ENCODE data around the gene ARF4. TPM values are rescaled to one million over a fixed set of nuclear protein-coding genes. Genes with fewer than 3 reads are reported as not detected.

ARF4 gene
- total and polyA plus RNA-seq, 3 experiments from 2014 or later: 74.4 to 124 (median 78.5) TPM

DNA sequence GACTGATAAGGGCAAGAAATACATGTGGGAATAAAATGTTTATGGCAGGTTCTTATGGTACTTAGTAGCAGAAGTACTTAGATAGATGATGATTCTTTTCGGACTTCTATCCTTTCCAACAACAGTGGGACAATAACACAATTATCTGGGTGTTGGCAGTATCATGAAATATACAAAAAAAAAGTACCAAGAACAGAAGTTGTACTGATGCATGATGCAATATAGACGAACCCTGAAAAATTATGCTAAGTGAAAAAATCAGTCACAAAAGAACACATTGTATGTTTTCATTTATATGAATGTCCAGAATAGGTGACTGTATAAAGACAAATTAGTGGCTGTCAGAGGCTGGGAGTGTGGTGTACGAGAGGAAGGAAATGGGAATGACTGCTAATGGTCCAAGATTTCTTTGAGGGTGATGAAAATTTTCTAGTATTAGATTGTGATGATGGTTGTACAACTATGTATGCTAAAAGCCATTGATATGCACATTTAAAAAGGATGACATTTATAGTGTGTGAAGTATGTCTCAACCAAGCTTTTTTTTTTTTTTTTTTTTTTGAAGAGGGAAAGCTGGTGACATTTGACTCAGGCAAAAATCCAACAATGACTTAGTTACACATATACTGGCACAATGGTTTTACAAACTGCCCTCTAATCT is 21.0 kb downstream of the ARF4 start:
- peaks cover 0 to 83% (median 20%) of the 10 kb centered on the region in 3 donors for H3K36me3 Mint-ChIP-seq
- Histone ChIP-seq H3K4me3 (ENCODE audit: low read length) (no peak overlapping the region), H3K9me3 (ENCODE audit: low read length) (no peaks in the 10 kb centered on the region), H3K27me3 (ENCODE audit: insufficient read depth, low read length, poor library complexity, severe bottlenecking) (no peaks in the 10 kb centered on the region), H3K36me3 (ENCODE audit: insufficient read depth, low read length) (peaks cover 6% of the 10 kb centered on the region), H3K4me1 (ENCODE audit: insufficient read depth, low read length) (no peaks in the 10 kb centered on the region), H3K27ac (ENCODE audit: low read depth, low read length) (no peak overlapping the region)
- CTCF ChIA-PET: no interaction called here
- DNase-seq: no peak
- no peak overlapping the region for H3K4me3 Mint-ChIP-seq
- no peaks in the 10 kb centered on the region for H3K27me3 Mint-ChIP-seq
- H3K9me3 Mint-ChIP-seq: no peaks in the 10 kb centered on the region
- peaks cover 10 to 33% (median 29%) of the 10 kb centered on the region in 3 donors for H3K4me1 Mint-ChIP-seq
- POLR2A ChIA-PET: interaction anchor here (0.5 kb wide), 1 partner anchor 24 kb away, joined by 7 read pairs; no protein-coding TSS in a partner anchor
- peak overlapping the region in 6 of 8 donors; percentile 2 to 78 (median 44) for H3K27ac Mint-ChIP-seq

DNA sequence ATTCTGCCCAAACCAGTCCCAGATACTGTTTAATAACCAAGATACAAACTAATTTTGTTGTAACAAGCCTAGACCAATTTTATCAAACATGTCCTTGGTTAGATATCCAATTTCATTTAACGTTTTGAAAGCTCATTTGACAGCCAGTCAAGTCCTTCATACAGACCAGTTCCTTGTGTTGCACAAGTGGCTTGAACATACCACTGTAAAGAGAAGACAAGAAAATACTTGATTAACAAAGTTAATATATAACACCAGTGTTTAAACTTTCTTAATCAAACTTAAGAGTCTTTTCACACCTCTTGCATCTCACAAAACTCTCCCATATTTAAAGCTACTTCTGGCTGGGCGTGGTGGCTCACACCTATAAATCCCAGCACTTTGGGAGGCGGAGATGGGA is 25.0 kb downstream of the ARF4 start:
- POLR2A ChIA-PET: interaction anchor here (2.3 kb wide), 1 partner anchor 17 kb away, joined by 8 read pairs; no protein-coding TSS in a partner anchor
- Histone ChIP-seq H3K9me3 (ENCODE audit: low read length) (no peaks in the 10 kb centered on the region), H3K4me3 (ENCODE audit: low read length) (no peak overlapping the region), H3K27ac (ENCODE audit: low read depth, low read length) (no peak overlapping the region), H3K4me1 (ENCODE audit: insufficient read depth, low read length) (no peaks in the 10 kb centered on the region), H3K36me3 (ENCODE audit: insufficient read depth, low read length) (peaks cover 7% of the 10 kb centered on the region), H3K27me3 (ENCODE audit: insufficient read depth, low read length, poor library complexity, severe bottlenecking) (no peaks in the 10 kb centered on the region)
- no peak for DNase-seq
- peaks cover 0 to 80% (median 16%) of the 10 kb centered on the region in 3 donors for H3K36me3 Mint-ChIP-seq
- no peaks in the 10 kb centered on the region for H3K9me3 Mint-ChIP-seq
- no peak overlapping the region for H3K4me3 Mint-ChIP-seq
- H3K27me3 Mint-ChIP-seq: no peaks in the 10 kb centered on the region
- H3K4me1 Mint-ChIP-seq: peaks cover 2 to 25% (median 22%) of the 10 kb centered on the region in 3 donors
- CTCF ChIA-PET: interaction anchor here (0.9 kb wide), 2 partner anchors 16 to 32 kb away, joined by 3 read pairs; partner anchors contain the start of gene PDE12
- H3K27ac Mint-ChIP-seq: peak overlapping the region in 2 of 8 donors; percentile 75 to 78

DNA sequence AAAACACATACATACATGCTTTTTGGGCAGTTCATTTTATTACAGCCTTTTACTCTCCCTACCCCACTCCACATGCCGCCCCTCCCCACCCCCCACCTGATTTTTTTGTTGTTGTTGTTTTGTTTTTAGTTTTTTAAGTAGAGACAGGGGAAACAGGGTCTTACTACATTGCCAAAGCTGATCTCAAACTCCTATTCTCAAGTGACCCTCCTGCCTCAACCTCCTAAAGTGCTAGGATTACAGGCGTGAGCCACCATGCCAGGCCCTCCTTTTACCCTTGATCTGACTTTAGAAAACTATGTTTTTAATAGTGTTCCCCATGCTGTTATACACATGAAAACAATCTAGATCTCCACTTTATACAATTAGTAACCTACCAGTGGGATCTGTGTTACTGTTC is 26.3 kb downstream of the ARF4 start:
- Histone ChIP-seq H3K9me3 (ENCODE audit: low read length) (no peaks in the 10 kb centered on the region), H3K36me3 (ENCODE audit: insufficient read depth, low read length) (peaks cover 7% of the 10 kb centered on the region), H3K4me1 (ENCODE audit: insufficient read depth, low read length) (no peaks in the 10 kb centered on the region), H3K27me3 (ENCODE audit: insufficient read depth, low read length, poor library complexity, severe bottlenecking) (no peaks in the 10 kb centered on the region), H3K27ac (ENCODE audit: low read depth, low read length) (no peak overlapping the region), H3K4me3 (ENCODE audit: low read length) (no peak overlapping the region)
- Mint-ChIP-seq H3K36me3 (peaks cover 0 to 78% (median 15%) of the 10 kb centered on the region in 3 donors), H3K27ac (peak overlapping the region in 5 of 8 donors; percentile 12 to 75 (median 50)), H3K4me1 (peaks cover 2 to 18% (median 18%) of the 10 kb centered on the region in 3 donors), H3K9me3 (no peaks in the 10 kb centered on the region), H3K27me3 (no peaks in the 10 kb centered on the region), H3K4me3 (no peak overlapping the region)
- POLR2A ChIA-PET: interaction anchor here (2.3 kb wide), 1 partner anchor 16 kb away, joined by 8 read pairs; no protein-coding TSS in a partner anchor
- no peak for DNase-seq
- CTCF ChIA-PET: no interaction called here

- Histone ChIP-seq H3K9me3 (ENCODE audit: low read length) (no peaks in the 10 kb centered on the region), H3K4me3 (ENCODE audit: low read length) (no peak overlapping the region), H3K4me1 (ENCODE audit: insufficient read depth, low read length) (no peaks in the 10 kb centered on the region), H3K36me3 (ENCODE audit: insufficient read depth, low read length) (peaks cover 7% of the 10 kb centered on the region), H3K27ac (ENCODE audit: low read depth, low read length) (no peak overlapping the region), H3K27me3 (ENCODE audit: insufficient read depth, low read length, poor library complexity, severe bottlenecking) (no peaks in the 10 kb centered on the region)
- no peak overlapping the region for H3K4me3 Mint-ChIP-seq
- DNase-seq: no peak
- ChIA-PET CTCF (interaction anchor here (0.6 kb wide), 1 partner anchor 74 kb away, joined by 3 read pairs; no protein-coding TSS in a partner anchor), POLR2A (interaction anchor here (0.6 to 2.3 kb wide), 2 partner anchors 15 to 20 kb away, joined by 5 to 8 read pairs; no protein-coding TSS in a partner anchor)
- H3K4me1 Mint-ChIP-seq: peaks cover 2 to 14% (median 14%) of the 10 kb centered on the region in 3 donors
- no peaks in the 10 kb centered on the region for H3K27me3 Mint-ChIP-seq
- peaks cover 0 to 70% (median 12%) of the 10 kb centered on the region in 3 donors for H3K36me3 Mint-ChIP-seq
- H3K27ac Mint-ChIP-seq: peak overlapping the region in 2 of 8 donors; percentile 15 to 47
- no peaks in the 10 kb centered on the region for H3K9me3 Mint-ChIP-seq
Measured at GRCh38 chr3:57569859-57570450, 27.2 kb downstream of the ARF4 start.

DNA sequence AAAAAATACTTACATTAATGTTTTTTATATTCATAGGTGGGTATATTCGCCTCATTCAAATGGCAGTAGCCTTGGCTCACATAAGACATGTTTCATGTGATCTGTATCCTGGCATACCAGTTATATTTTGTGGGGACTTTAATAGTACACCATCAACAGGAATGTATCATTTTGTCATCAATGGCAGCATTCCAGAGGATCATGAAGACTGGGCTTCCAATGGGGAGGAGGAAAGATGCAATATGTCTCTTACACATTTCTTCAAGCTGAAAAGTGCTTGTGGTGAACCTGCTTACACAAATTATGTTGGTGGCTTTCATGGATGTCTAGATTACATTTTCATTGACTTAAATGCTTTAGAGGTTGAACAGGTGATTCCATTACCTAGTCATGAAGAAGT is 37.6 kb downstream of the ARF4 start:
- H3K4me3 ChIP-seq (ENCODE audit: low read length): no peak overlapping the region

DNA sequence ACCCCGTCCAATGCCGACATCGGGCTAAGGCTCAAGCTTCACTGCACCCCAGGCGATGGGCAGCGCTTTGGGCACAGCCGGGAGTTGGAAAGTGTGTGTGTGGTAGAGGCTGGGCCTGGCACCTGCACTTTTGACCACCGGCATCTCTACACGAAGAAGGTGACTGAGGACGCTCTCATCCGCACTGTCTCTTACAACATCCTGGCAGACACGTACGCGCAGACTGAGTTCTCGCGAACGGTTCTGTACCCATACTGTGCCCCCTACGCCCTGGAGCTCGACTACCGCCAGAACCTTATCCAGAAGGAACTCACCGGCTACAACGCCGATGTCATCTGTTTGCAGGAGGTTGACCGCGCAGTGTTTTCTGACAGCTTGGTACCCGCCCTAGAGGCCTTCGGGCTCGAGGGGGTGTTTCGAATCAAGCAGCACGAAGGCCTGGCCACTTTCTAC is 40.0 kb downstream of the ARF4 start:
- Mint-ChIP-seq H3K27ac (peak overlapping the region; percentile 93 to 100 (median 99)), H3K4me1 (peaks cover 45 to 59% (median 54%) of the 10 kb centered on the region in 3 donors), H3K4me3 (peak overlapping the region; percentile 85 to 95 (median 88)), H3K9me3 (no peaks in the 10 kb centered on the region), H3K36me3 (peaks cover 0 to 46% (median 6%) of the 10 kb centered on the region in 3 donors), H3K27me3 (no peaks in the 10 kb centered on the region)
- Histone ChIP-seq H3K36me3 (ENCODE audit: insufficient read depth, low read length) (no peaks in the 10 kb centered on the region), H3K27me3 (ENCODE audit: insufficient read depth, low read length, poor library complexity, severe bottlenecking) (no peaks in the 10 kb centered on the region), H3K27ac (ENCODE audit: low read depth, low read length) (peak overlapping the region; percentile 88), H3K4me3 (ENCODE audit: low read length) (peak overlapping the region; percentile 55), H3K4me1 (ENCODE audit: insufficient read depth, low read length) (peaks cover 33% of the 10 kb centered on the region), H3K9me3 (ENCODE audit: low read length) (no peaks in the 10 kb centered on the region)
- ChIA-PET CTCF (interaction anchor here (1.2 to 1.6 kb wide), 2 partner anchors 15 to 39 kb away, joined by 3 to 5 read pairs; no protein-coding TSS in a partner anchor), POLR2A (interaction anchor here (1.4 to 3.3 kb wide), 2 partner anchors 39 to 199 kb away, joined by 9 to 68 read pairs; partner anchors contain the start of genes ARF4 and SLMAP)
- DNase-seq: peak; percentile 11 to 64 (median 30)

More for the DNA sequence above, 37.6 kb downstream of the ARF4 start:
- H3K4me3 Mint-ChIP-seq: peak overlapping the region; percentile 19 to 83 (median 61)
- no peaks in the 10 kb centered on the region for H3K9me3 ChIP-seq (ENCODE audit: low read length)
- H3K27me3 Mint-ChIP-seq: no peaks in the 10 kb centered on the region
- peaks cover 33% of the 10 kb centered on the region for H3K4me1 ChIP-seq (ENCODE audit: insufficient read depth, low read length)
- peak overlapping the region in 5 of 8 donors; percentile 26 to 57 (median 35) for H3K27ac Mint-ChIP-seq
- CTCF ChIA-PET: no interaction called here
- H3K27ac ChIP-seq (ENCODE audit: low read depth, low read length): no peak overlapping the region
- POLR2A ChIA-PET: no interaction called here
- no peaks in the 10 kb centered on the region for H3K36me3 ChIP-seq (ENCODE audit: insufficient read depth, low read length)
- H3K9me3 Mint-ChIP-seq: no peaks in the 10 kb centered on the region
- H3K36me3 Mint-ChIP-seq: peaks cover 0 to 59% (median 8%) of the 10 kb centered on the region in 3 donors
- H3K4me1 Mint-ChIP-seq: peaks cover 51 to 67% (median 66%) of the 10 kb centered on the region in 3 donors
- H3K27me3 ChIP-seq (ENCODE audit: insufficient read depth, low read length, poor library complexity, severe bottlenecking): no peaks in the 10 kb centered on the region
- DNase-seq: no peak

DNA sequence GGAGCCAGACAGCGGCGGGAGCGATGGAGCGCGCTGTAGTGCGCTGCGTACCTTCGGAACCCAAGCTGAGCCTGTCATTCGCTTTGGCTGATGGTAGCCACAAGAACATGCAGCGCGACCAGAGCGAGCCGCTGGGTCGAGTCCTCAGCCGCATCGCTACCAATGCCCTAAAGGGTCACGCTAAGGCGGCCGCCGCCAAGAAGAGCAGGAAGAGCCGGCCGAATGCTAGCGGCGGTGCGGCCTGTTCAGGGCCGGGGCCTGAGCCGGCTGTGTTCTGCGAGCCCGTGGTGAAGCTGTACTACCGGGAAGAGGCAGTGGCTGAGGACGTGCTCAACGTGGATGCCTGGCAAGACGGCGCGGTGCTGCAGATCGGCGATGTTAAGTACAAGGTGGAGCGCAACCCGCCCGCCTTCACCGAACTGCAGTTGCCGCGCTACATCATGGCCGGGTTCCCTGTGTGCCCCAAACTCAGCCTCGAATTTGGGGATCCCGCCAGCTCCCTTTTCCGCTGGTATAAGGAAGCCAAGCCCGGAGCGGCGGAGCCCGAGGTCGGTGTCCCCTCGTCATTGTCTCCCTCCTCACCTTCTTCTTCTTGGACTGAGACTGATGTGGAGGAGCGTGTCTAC is 40.6 kb downstream of the ARF4 start:
- peak overlapping the region; percentile 93 to 100 (median 99) for H3K27ac Mint-ChIP-seq
- Histone ChIP-seq H3K9me3 (ENCODE audit: low read length) (no peaks in the 10 kb centered on the region), H3K4me1 (ENCODE audit: insufficient read depth, low read length) (peaks cover 32% of the 10 kb centered on the region), H3K27ac (ENCODE audit: low read depth, low read length) (peak overlapping the region; percentile 88), H3K36me3 (ENCODE audit: insufficient read depth, low read length) (no peaks in the 10 kb centered on the region), H3K4me3 (ENCODE audit: low read length) (peak overlapping the region; percentile 55), H3K27me3 (ENCODE audit: insufficient read depth, low read length, poor library complexity, severe bottlenecking) (no peaks in the 10 kb centered on the region)
- H3K27me3 Mint-ChIP-seq: no peaks in the 10 kb centered on the region
- H3K4me1 Mint-ChIP-seq: peaks cover 44 to 56% (median 52%) of the 10 kb centered on the region in 3 donors
- ChIA-PET POLR2A (interaction anchor here (0.8 to 3.3 kb wide), 6 partner anchors 24 to 202 kb away, joined by 3 to 68 read pairs (median 4); partner anchors contain the start of genes ARF4, DENND6A and SLMAP), CTCF (interaction anchor here (0.5 to 1.6 kb wide), 5 partner anchors 16 to 200 kb away, joined by 3 to 6 read pairs (median 3); partner anchors contain the start of gene SLMAP)
- DNase-seq: peak in 3 of 5 donors; percentile 11 to 60 (median 16)
- peaks cover 0 to 42% (median 6%) of the 10 kb centered on the region in 3 donors for H3K36me3 Mint-ChIP-seq
- H3K4me3 Mint-ChIP-seq: peak overlapping the region; percentile 85 to 95 (median 88)
- no peaks in the 10 kb centered on the region for H3K9me3 Mint-ChIP-seq
